Measurements from ENCODE around the gene SIN3A. TPM values are rescaled to one million over a fixed set of nuclear protein-coding genes. Genes with fewer than 3 reads are reported as not detected.

The SIN3A gene
- total and polyA plus RNA-seq, 9 of the 15 experiments (the other 6 are each of a cell fraction or from before 2014, with no cell fraction given): 11.1 to 70.3 (median 25.3) TPM

DNA sequence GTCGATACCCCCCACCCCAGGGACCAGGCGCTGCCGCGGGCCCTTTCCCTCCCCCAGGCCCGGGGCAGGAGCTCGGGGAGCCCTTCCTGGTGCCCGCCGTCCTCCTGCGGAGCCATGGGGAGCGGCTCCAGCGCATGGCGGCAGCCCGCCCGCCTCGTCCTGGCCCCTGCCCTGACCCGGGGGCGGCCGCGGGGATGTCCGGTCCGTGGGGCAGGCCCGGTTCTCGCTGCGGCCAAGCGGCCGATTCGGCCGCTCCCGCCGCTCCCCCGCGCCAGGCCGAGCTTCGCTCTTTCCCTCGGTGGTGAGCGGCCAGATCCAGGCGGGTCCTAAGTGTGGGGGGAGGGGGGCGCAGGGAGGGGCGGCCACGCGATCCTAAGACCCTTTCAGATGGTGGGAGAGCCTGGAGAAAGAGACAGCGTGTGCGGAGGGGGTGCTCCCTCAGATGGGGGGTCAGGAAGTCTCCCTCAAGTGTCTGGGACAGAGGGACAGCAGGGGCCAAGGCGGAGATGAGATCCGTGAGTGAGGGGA, 103.4 kb downstream of the SIN3A start (continued):
- TF ChIP-seq, protein P1, sequence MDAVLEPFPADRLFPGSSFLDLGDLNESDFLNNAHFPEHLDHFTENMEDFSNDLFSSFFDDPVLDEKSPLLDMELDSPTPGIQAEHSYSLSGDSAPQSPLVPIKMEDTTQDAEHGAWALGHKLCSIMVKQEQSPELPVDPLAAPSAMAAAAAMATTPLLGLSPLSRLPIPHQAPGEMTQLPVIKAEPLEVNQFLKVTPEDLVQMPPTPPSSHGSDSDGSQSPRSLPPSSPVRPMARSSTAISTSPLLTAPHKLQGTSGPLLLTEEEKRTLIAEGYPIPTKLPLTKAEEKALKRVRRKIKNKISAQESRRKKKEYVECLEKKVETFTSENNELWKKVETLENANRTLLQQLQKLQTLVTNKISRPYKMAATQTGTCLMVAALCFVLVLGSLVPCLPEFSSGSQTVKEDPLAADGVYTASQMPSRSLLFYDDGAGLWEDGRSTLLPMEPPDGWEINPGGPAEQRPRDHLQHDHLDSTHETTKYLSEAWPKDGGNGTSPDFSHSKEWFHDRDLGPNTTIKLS (IDR thresholded peaks at IDR 0.05; ENCODE audit: borderline replicate concordance, low read depth): no peak
- TF ChIP-seq, protein P2, sequence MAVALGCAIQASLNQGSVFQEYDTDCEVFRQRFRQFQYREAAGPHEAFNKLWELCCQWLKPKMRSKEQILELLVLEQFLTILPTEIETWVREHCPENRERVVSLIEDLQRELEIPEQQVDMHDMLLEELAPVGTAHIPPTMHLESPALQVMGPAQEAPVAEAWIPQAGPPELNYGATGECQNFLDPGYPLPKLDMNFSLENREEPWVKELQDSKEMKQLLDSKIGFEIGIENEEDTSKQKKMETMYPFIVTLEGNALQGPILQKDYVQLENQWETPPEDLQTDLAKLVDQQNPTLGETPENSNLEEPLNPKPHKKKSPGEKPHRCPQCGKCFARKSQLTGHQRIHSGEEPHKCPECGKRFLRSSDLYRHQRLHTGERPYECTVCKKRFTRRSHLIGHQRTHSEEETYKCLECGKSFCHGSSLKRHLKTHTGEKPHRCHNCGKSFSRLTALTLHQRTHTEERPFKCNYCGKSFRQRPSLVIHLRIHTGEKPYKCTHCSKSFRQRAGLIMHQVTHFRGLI (CRISPR knock-in tag; IDR thresholded peaks at IDR 0.05): no peak
- TF ChIP-seq ATF1 (CRISPR knock-in tag; IDR thresholded peaks at IDR 0.05) (no peak), ATF1 (tag; IDR thresholded peaks at IDR 0.05) (no peak), LARP7 (IDR thresholded peaks at IDR 0.05) (no peak), CCNT2 (IDR thresholded peaks at IDR 0.05; ENCODE audit: borderline replicate concordance, extremely low read depth, insufficient read length, low read depth, low read length) (peak; percentile 38), NFXL1 (CRISPR knock-in tag; IDR thresholded peaks at IDR 0.05) (no peak), HEY1 (CRISPR knock-in tag; IDR thresholded peaks at IDR 0.05; ENCODE audit: borderline replicate concordance) (no peak), XRCC3 (IDR thresholded peaks at IDR 0.05) (no peak)
- TF ChIP-seq, protein P3, sequence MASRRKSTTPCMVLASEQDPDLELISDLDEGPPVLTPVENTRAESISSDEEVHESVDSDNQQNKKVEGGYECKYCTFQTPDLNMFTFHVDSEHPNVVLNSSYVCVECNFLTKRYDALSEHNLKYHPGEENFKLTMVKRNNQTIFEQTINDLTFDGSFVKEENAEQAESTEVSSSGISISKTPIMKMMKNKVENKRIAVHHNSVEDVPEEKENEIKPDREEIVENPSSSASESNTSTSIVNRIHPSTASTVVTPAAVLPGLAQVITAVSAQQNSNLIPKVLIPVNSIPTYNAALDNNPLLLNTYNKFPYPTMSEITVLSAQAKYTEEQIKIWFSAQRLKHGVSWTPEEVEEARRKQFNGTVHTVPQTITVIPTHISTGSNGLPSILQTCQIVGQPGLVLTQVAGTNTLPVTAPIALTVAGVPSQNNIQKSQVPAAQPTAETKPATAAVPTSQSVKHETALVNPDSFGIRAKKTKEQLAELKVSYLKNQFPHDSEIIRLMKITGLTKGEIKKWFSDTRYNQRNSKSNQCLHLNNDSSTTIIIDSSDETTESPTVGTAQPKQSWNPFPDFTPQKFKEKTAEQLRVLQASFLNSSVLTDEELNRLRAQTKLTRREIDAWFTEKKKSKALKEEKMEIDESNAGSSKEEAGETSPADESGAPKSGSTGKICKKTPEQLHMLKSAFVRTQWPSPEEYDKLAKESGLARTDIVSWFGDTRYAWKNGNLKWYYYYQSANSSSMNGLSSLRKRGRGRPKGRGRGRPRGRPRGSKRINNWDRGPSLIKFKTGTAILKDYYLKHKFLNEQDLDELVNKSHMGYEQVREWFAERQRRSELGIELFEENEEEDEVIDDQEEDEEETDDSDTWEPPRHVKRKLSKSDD (conservative IDR thresholded peaks at IDR 0.05; ENCODE audit: low read length): no peak

Measured in K562 (cell line).